Right lung (tissue), 5 donors: ENCODE data around the gene IL17RC. TPM values are rescaled to one million over a fixed set of nuclear protein-coding genes. Genes with fewer than 3 reads are reported as not detected.

Experiments
- DNase-seq, 2 donors: peaks; one replicate each; pipeline ENCODE4 v3.0.0-alpha.2; 2013
- polyA plus RNA-seq, 5 donors: library from polyadenylated mRNA; unstranded; fragments of 120-200 nt; gene quantifications; one replicate each; pipeline versions ENCODE4 v1.2.1 to v1.2.3, GENCODE V29; 2013; ENCODE audit warnings: inconsistent platforms in 1 of 5, low replicate concordance in 1 of 5; ENCODE audit not compliant: insufficient read length in 5 of 5, insufficient read depth in 1 of 5

The IL17RC gene
- polyA plus RNA-seq, 5 donors: 39.8 to 56.1 (median 42.6) TPM

- DNase-seq: no peak
These were observed 60.1 kb downstream of the IL17RC start for GRCh38 chr3:9976721-9977709.

- DNase-seq: no peak
These were observed 61.9 kb downstream of the IL17RC start for GRCh38 chr3:9978710-9979305.

GRCh38 chr3:9980251-9980650 lies 63.4 kb downstream of the IL17RC start:
- no peak for DNase-seq

Other genes with a start within 250 kb of the IL17RC start
- gene CPNE9, start 213.3 kb upstream of the IL17RC start, polyA plus RNA-seq: under 1 TPM in 4 of 5 donors, not detected in 1; 0.05 to 0.27 (median 0.23) TPM
- gene BRPF1, start 185.4 kb upstream of the IL17RC start, polyA plus RNA-seq: 10 to 100 TPM; 16.8 to 25.4 (median 18.5) TPM
- 10 to 100 TPM; 65.6 to 75.5 (median 68.7) TPM for gene OGG1, start 167.1 kb upstream of the IL17RC start, polyA plus RNA-seq
- gene CAMK1, start 147.2 kb upstream of the IL17RC start, polyA plus RNA-seq: 10 to 100 TPM; 18.3 to 29.0 (median 23.1) TPM
- gene TADA3, start 124.6 kb upstream of the IL17RC start, polyA plus RNA-seq: 10 to 100 TPM; 66.6 to 95.1 (median 76.4) TPM
- 100 to 1,000 TPM in 4 of 5 donors, 10 to 100 TPM in 1; 93.6 to 118 (median 105) TPM for gene ARPC4, start 124.0 kb upstream of the IL17RC start, polyA plus RNA-seq
- 100 to 1,000 TPM in 1 of 5 donors, 10 to 100 TPM in 4; 68.4 to 116 (median 85.6) TPM for gene TTLL3, start 106.8 kb upstream of the IL17RC start, polyA plus RNA-seq
- gene RPUSD3, start 73.1 kb upstream of the IL17RC start, polyA plus RNA-seq: 10 to 100 TPM; 31.0 to 41.7 (median 36.8) TPM
- under 1 TPM in 3 of 5 donors, not detected in 2; 0.10 to 0.30 (median 0.21) TPM for gene CIDEC, start 36.8 kb upstream of the IL17RC start, polyA plus RNA-seq
- gene JAGN1, start 26.5 kb upstream of the IL17RC start, polyA plus RNA-seq: 10 to 100 TPM; 36.0 to 39.0 (median 38.7) TPM
- 100 to 1,000 TPM in 2 of 5 donors, 10 to 100 TPM in 3; 74.6 to 102 (median 86.3) TPM for gene IL17RE, start 14.2 kb upstream of the IL17RC start, polyA plus RNA-seq
- gene CRELD1, start 16.7 kb downstream of the IL17RC start, polyA plus RNA-seq: 10 to 100 TPM; 37.8 to 75.1 (median 58.3) TPM
- gene PRRT3, start 35.3 kb downstream of the IL17RC start, polyA plus RNA-seq: 1 to 10 TPM; 2.9 to 4.7 (median 3.9) TPM
- 10 to 100 TPM; 59.9 to 76.1 (median 70.4) TPM for gene EMC3, start 69.7 kb downstream of the IL17RC start, polyA plus RNA-seq
- gene FANCD2, start 109.3 kb downstream of the IL17RC start, polyA plus RNA-seq: 10 to 100 TPM; 15.5 to 29.0 (median 21.6) TPM
- under 1 TPM in 4 of 5 donors, not detected in 1; 0.36 to 0.82 (median 0.55) TPM for gene FANCD2OS, start 191.2 kb downstream of the IL17RC start, polyA plus RNA-seq
- 100 to 1,000 TPM; 180 to 216 (median 201) TPM for gene BRK1, start 198.6 kb downstream of the IL17RC start, polyA plus RNA-seq
- 10 to 100 TPM; 75.9 to 89.3 (median 84.5) TPM for gene VHL, start 224.7 kb downstream of the IL17RC start, polyA plus RNA-seq
- gene IRAK2, start 247.8 kb downstream of the IL17RC start, polyA plus RNA-seq: 1 to 10 TPM; 1.4 to 2.3 (median 2.0) TPM